ENCODE data around the gene SMARCA1.

The SMARCA1 gene

DNA sequence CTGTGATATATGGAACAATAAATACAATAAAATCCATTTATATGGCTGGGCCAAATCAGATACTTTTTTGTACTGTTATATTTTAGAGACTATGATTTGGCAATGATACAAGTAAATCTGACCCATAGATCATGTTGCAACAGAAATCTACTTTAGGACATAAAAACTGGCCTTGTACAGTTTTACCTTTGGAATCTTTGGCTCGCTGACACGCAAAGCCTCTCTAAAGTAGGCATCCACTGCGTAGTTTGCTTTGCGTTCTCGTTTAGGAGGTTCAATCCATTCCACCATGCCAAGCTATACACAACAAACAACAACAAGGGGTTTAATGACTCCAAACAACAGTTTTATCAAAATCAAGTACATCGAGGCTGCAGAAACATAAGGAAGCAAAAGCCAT is 42.4 kb downstream of the SMARCA1 start:
- no peak for TF ChIP-seq CTCF (conservative IDR thresholded peaks at IDR 0.05)
- H3K27ac ChIP-seq, result no peak overlapping the region

DNA sequence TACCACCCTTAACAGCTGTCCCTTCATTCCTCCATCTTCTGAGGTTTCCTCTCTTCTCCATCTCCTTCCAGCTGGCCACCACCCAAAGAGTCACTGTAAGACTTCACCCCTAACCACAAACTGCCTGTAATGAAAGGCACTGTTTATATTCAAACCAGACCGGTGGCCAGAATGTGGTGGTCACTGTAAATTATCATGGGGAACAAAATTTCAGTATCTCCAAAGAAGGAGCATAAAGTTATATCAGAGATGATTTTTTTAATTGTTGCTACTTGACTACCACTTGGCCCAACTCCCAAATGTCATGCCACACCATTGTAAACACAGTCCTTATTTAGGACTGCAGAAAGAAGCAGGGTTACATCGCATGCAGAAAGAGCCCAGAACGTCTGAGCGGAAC is 44.8 kb downstream of the SMARCA1 start:
- no peak for TF ChIP-seq CTCF (conservative IDR thresholded peaks at IDR 0.05)

DNA sequence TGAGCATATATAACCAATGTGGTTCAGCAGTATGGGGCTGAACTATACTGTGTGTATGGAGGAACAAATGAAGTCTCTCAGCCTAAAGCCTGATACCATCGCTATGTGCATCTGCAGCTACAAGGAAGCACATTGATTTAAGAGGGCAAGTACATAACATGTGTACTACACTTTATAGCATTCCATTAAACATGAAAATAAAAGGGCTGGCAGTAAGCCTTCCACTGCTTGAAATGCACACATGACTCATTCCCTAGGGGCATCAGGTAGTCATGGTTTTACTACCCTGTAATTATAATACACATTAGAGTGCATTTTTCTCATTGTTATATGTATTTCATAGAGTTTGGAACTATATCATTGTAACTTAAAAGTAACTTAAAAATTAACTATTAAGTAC is 51.2 kb downstream of the SMARCA1 start:
- no peak for TF ChIP-seq CTCF (conservative IDR thresholded peaks at IDR 0.05)
- peak overlapping the region; percentile 50 for H3K27ac ChIP-seq

More for the DNA sequence above, 44.8 kb downstream of the SMARCA1 start:
- no peak overlapping the region for H3K27ac ChIP-seq

DNA sequence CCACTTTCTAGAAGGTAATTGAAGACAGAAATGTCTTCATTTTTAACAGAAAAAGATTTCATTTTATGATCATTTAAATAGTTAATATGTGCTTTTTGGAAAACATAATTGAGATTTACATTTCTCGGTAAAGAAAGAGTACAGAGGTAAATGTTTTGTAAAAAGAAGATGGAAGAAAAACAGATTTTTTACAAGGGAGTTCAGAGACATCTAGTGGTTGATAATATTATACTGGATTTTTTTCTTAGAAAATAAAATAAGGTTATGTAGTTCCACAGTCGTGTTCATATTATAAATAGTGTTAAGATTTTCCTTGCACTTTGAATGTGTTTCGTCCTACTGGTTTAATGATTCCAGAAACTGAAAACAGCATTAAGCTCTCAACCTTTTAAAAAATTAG is 60.6 kb downstream of the SMARCA1 start:
- no peak overlapping the region for H3K27ac ChIP-seq
- peak; percentile 59 for TF ChIP-seq CTCF (conservative IDR thresholded peaks at IDR 0.05)

DNA sequence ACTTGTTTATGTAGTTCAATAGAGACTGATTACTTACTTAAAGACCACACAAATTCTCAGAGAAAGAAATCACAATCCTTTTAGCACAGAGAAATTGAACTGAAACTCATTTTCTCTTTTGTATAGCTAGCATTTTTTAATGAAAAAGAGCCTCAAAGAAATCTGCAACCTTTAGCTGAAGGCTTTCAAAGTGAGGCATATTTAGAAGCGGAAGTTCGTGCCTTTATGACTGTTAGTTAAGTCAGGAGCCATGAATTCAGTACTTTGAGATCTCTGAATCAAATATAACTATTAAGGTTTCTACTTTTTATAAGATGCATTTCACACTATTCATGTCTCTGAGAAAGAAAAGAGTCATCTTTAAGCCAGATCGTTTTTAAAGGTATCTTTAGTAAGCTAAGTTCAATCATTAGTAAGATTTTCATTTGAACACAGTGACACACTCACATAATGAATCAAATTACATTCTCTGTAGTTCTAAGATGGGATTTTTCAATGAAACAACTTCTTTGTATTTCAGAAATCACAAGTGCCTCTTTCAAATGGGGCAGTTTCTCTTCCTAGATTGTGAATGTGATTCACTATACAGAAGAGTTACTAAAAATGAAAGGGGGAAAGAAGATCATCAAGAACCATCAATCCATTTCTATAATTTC is 61.4 kb downstream of the SMARCA1 start:
- no peak for TF ChIP-seq CTCF (conservative IDR thresholded peaks at IDR 0.05)
- H3K27ac ChIP-seq, result no peak overlapping the region

- no peak for TF ChIP-seq CTCF (conservative IDR thresholded peaks at IDR 0.05)
- H3K27ac ChIP-seq, result no peak overlapping the region
Measured at GRCh38 chrX:129452523-129452922, 70.8 kb downstream of the SMARCA1 start.

GRCh38 chrX:129450123-129450522 is 73.2 kb downstream of the SMARCA1 start:
- H3K27ac ChIP-seq, result no peak overlapping the region
- TF ChIP-seq CTCF (conservative IDR thresholded peaks at IDR 0.05), result no peak
